Body of pancreas (tissue), 4 donors: ENCODE data around the gene ZNF230. TPM values are rescaled to one million over a fixed set of nuclear protein-coding genes. Genes with fewer than 3 reads are reported as not detected.

ENCODE experiments used
- ATAC-seq: fragments of 150-250 bp; one replicate; pipeline ENCODE4 v1.9.1; 2016
- DNase-seq, 4 donors: peaks; one replicate each; pipeline ENCODE4 v3.0.0-alpha.2; 2019
- H3K27ac ChIP-seq, 4 donors: fragments of 200-600 bp; sonication (generic); 1 replicate in 3 of 4; 2 replicates in 1 of 4; pipeline versions ENCODE4 v1.5.1 to v1.6.1; 2016 to 2019; ENCODE audit warnings: mild to moderate bottlenecking in 1 of 4, mixed read lengths in 1 of 4, moderate library complexity in 1 of 4
- H3K27me3 ChIP-seq, 2 donors: fragments of 200-600 bp; sonication (generic); one replicate each; pipeline ENCODE4 v1.6.0; 2016; ENCODE audit warnings: mild to moderate bottlenecking in 1 of 2
- H3K36me3 ChIP-seq, 2 donors: fragments of 200-600 bp; sonication (generic); replicated peaks in 1 of 2; 2 replicates each; pipeline ENCODE4 v1.5.1; 2016; ENCODE audit warnings: low read depth in 2 of 2; ENCODE audit not compliant: insufficient read depth in 1 of 2
- H3K4me1 ChIP-seq: fragments of 200-600 bp; sonication (generic); one replicate; pipeline ENCODE4 v1.6.0; 2016
- H3K4me3 ChIP-seq, 2 donors: fragments of 200-600 bp; sonication (generic); 1 replicate in 1 of 2; 2 replicates in 1 of 2; pipeline ENCODE4 v1.5.1; 2016 to 2019
- H3K9me3 ChIP-seq, 3 donors: fragments of 200-600 bp; sonication (generic); 1 replicate in 2 of 3; 2 replicates in 1 of 3; pipeline ENCODE4 v1.5.1; 2016
- CTCF ChIP-seq, 7 experiments: fragments of 450-650 bp in 4 of 7; fragments of 200-600 bp in 3 of 7; sonication (generic) in 3 of 7; IDR thresholded peaks; one replicate each; pipeline ENCODE4 v1.5.1; 2016 to 2019; ENCODE audit warnings: antibody characterized with exemption in 7 of 7
- POLR2A ChIP-seq, 3 donors: fragments of 450-650 bp; IDR thresholded peaks; one replicate each; pipeline ENCODE4 v1.6.1; 2016; ENCODE audit warnings: antibody characterized with exemption in 3 of 3, mild to moderate bottlenecking in 2 of 3
- WGBS, 2 donors: methylation state at CpG; one replicate each; pipeline ENCODE4 v1.1.5; 2017; 5-methylcytosine and 5-hydroxymethylcytosine counted together
- intact Hi-C: fragments of 100-400 bp; cut with DNase I; formaldehyde crosslinking; loops from one replicate; pipeline ENCODE4 v1.15.1; 2023
- total RNA-seq, 2 donors: library from RNA; depleted of rRNA; stranded (reverse); fragments of >200 nt; gene quantifications; one replicate each; pipeline ENCODE4 v1.1.0, GENCODE V29; 2016

Gene ZNF230
- total RNA-seq, 2 donors from 2014 or later, result 2.9 TPM; not detected in 1

DNA sequence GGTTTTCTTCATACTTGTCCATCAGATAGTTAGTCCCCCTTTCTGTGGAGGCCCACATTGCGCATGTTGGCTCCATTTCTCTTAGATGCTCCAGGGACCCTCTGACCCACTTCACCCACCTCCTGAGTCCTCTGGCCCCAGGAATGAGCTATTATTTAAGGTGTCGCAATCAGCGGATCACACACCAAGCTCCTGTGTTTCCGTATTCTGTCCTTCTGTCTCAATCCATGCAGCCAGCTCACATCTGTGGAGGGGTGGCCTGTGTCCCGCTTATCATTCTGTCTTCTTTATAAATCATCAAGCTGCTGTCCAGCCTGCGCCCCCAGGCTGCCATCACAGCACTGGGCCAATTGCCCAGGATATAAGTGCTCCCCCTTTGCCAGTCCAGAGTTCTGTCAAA is 4.7 kb downstream of the ZNF230 start:
- Histone ChIP-seq H3K4me1 (peaks cover 7% of the 10 kb centered on the region), H3K27ac (no peak overlapping the region), H3K9me3 (peaks cover 0 to 40% (median 0%) of the 10 kb centered on the region in 3 donors), H3K4me3 (no peak overlapping the region), H3K27me3 (no peaks in the 10 kb centered on the region), H3K36me3 (peaks cover 21% of the 10 kb centered on the region in 2 donors)
- intact Hi-C loops, result loop anchor here (10.0 kb wide), 1 partner anchor 107 kb away; the partner anchor contains the start of gene ZNF225
- no peak for DNase-seq
- ATAC-seq, result no peak
- TF ChIP-seq POLR2A (IDR thresholded peaks at IDR 0.05) (no peak), CTCF (IDR thresholded peaks at IDR 0.05) (no peak)
- WGBS, 2 donors, result 94 to 98% methylated on average over 6 of the region's 6 CpGs

- TF ChIP-seq POLR2A (IDR thresholded peaks at IDR 0.05), result no peak
- no peak for TF ChIP-seq CTCF (IDR thresholded peaks at IDR 0.05)
- Histone ChIP-seq H3K4me3 (no peak overlapping the region), H3K27ac (no peak overlapping the region), H3K36me3 (peaks cover 21% of the 10 kb centered on the region in 2 donors), H3K9me3 (peaks cover 0 to 46% (median 0%) of the 10 kb centered on the region in 3 donors), H3K27me3 (no peaks in the 10 kb centered on the region), H3K4me1 (no peaks in the 10 kb centered on the region)
- ATAC-seq (no peak), DNase-seq (no peak)
- WGBS, 2 donors, result 88 to 96% methylated on average over 5 of the region's 5 CpGs
- intact Hi-C loops, result no loop called here
Observed at GRCh38 chr19:44010468-44010867, 7.7 kb downstream of the ZNF230 start.

- Histone ChIP-seq H3K4me3 (no peak overlapping the region), H3K9me3 (peaks cover 0 to 14% (median 0%) of the 10 kb centered on the region in 3 donors), H3K27me3 (no peaks in the 10 kb centered on the region), H3K36me3 (no peaks in the 10 kb centered on the region), H3K4me1 (no peaks in the 10 kb centered on the region), H3K27ac (no peak overlapping the region)
- WGBS, 2 donors, result 24 to 35% methylated on average over 2 of the region's 2 CpGs
- TF ChIP-seq CTCF (IDR thresholded peaks at IDR 0.05) (no peak), POLR2A (IDR thresholded peaks at IDR 0.05) (no peak)
- ATAC-seq (no peak), DNase-seq (no peak)
- intact Hi-C loops, result no loop called here
Observed at GRCh38 chr19:44019498-44019897, 16.7 kb downstream of the ZNF230 start.

DNA sequence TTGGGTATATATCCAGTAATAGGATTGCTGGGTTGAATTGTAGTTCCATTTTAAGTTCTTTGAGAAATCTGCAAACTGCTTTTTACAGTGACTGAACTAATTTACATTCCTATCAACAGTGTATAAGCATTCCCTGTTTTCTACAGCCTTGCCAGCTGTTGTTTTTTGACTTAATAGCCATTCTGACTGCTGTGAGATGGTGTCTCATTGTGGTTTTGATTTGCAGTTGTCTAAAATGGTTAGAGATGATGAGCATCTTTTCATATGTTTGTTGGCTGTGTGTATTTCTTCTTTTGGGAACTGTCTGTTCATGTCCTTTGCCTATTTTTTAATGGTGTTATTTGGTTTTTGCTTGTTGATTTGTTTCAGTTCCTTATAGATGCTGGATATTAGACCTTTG is 18.5 kb downstream of the ZNF230 start:
- Histone ChIP-seq H3K27me3 (no peaks in the 10 kb centered on the region), H3K27ac (no peak overlapping the region), H3K4me1 (peaks cover 4% of the 10 kb centered on the region), H3K4me3 (no peak overlapping the region), H3K9me3 (peaks cover 0 to 3% (median 0%) of the 10 kb centered on the region in 3 donors), H3K36me3 (no peaks in the 10 kb centered on the region)
- no peak for ATAC-seq
- no peak for DNase-seq
- intact Hi-C loops, result no loop called here
- TF ChIP-seq POLR2A (IDR thresholded peaks at IDR 0.05) (no peak), CTCF (IDR thresholded peaks at IDR 0.05) (no peak)

DNA sequence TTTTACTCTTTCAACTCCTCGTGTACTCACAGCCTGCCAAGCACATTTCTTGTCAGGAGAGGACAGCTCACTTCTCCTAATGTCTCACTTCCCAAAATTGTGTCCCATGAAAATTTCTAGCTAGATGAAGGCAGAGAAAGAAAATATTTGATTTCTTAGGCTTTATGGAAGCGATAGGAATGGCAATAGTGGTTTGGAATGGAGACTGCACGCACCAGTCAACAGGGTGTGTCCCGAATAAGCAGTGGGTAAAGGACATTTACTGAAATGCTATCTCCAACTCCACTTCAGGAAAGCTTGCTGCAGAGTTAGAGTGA is 22.1 kb downstream of the ZNF230 start:
- DNase-seq, result no peak
- Histone ChIP-seq H3K9me3 (peaks cover 0 to 17% (median 0%) of the 10 kb centered on the region in 3 donors), H3K4me3 (peak overlapping the region in 1 of 2 donors; percentile 88), H3K4me1 (peaks cover 4% of the 10 kb centered on the region), H3K27me3 (no peaks in the 10 kb centered on the region), H3K27ac (no peak overlapping the region), H3K36me3 (peaks cover 0 to 16% of the 10 kb centered on the region in 2 donors)
- 40 to 43% methylated on average over 4 of the region's 4 CpGs for WGBS, 2 donors
- intact Hi-C loops, result no loop called here
- ATAC-seq, result no peak
- no peak for TF ChIP-seq POLR2A (IDR thresholded peaks at IDR 0.05)
- TF ChIP-seq CTCF (IDR thresholded peaks at IDR 0.05), result no peak
